ENCODE results near the gene SLC35E1. TPM values are rescaled to one million over a fixed set of nuclear protein-coding genes. Genes with fewer than 3 reads are reported as not detected.
"Not testable (repeated sequence)": the region's sequence is repeated elsewhere in the genome, so short reads cannot be mapped to it uniquely, and the experiment has no call there.

Gene SLC35E1
- total RNA-seq, 1 donor from 2014 or later: 20.8 TPM

DNA sequence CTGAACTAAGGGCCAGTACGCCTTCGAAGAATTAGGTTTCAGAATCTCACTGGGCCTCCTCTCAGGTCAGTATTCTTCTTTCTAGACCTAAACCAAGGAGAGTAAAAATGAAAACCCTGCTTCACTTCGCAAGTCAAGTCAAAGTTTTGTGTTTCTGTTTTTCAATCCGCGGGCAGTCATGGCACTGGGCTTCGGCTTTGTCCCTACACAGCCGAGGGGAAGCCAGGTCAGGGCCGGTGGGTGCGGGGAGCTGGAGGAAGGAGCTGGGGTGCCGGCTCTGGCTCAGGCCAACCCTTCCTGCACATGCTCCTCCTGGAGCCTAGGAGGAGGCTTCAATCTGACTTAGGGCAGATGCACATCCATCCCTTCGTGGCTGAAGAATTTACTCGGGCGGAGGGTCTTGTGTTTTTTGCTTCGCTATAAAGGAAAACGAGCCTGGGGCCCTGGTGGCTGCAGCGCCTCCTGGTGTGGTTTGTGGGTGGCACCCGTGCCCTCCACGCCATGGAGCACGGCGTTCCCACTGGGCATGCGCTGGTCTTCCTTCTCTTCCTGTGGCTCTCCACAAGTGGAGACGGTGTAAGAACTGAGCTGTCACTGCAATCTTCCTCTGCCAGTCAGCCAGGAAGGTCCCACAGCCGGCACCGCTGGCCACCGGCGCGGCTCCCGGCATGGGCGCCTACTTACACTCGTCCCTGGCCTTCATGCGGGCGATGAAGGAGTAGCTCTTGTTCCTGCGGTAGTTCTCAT, 53.6 kb downstream of the SLC35E1 start:
- ATAC-seq (ENCODE audit: poor library complexity) (no peak), DNase-seq (no peak)
- intact Hi-C loops (cut with DNase I): no loop called here

DNA sequence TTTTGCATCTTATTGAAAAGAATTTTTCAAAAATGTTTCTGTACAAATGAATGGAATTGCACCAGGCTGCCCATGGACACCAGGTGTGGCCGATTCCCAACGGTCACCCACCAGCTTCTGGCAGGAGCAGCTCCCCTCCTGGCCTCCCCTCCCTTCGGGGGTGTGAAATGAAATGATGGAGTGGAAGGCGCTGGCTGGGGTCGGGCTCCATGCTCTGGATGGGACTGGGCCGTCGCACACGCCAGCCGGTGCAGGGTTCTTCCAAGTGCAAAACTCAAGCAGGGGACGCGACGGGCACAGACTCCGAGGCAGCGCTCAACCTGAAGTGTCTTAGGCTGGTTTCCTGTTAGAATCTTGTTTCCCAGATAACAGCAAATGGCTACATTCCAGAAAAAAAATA, 54.2 kb downstream of the SLC35E1 start:
- intact Hi-C loops (cut with DNase I): no loop called here
- no peak for ATAC-seq (ENCODE audit: poor library complexity)

DNA sequence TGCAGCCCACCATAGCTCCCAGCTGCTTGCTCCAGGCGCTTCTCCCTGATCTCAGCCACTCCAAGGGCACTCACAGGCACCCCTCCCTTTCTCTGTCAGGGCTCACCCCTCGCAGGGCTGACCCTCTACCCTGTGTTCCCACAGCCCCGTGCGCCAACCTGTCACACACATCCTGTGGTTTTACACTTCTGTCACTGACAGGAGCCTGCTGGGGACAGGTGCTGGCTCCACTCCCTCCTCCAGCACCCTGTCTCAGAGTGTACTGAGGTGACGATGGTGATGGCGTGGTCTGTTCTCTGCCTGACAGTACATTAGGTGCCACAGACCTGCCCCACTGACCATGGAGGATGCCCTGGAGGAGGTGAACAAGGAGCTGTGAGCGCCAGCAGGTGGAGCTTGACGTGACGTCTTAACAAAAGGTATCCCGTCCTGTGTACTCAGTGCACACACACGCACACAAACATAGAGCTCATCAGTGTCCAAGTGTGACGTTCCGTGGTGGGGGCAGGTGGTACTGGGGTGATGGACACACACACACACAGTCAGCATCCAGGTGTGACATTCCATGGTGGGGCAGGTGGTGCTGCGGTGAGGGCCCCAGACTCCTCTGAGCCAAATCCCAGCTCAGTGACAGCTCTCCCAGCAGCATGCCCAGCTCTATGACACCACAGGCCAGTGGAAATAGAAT, 55.1 kb downstream of the SLC35E1 start:
- intact Hi-C loops (cut with DNase I): no loop called here
- DNase-seq (no peak), ATAC-seq (ENCODE audit: poor library complexity) (no peak)

More for the DNA sequence above, 54.2 kb downstream of the SLC35E1 start:
- no peak for DNase-seq

DNA sequence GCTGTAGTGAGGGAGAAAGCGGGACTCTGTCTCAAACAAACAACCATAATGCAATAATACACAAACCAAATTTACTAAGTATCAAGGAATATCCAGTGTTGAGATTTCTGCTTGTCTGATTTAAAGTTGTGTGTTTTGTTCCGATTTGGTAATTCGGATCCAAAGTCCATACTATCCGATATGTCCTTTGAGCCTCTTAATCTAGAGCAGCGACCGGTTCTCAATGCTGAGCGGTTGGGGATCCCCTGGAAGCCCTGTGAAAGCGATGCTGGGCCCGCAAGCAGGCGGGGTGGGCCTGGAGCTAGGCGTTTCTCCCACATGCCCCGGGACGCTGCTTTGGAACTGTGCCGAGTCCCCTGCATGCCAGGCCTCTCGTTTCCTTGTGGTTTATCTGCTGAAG, 55.8 kb downstream of the SLC35E1 start:
- ATAC-seq (ENCODE audit: poor library complexity) (no peak), DNase-seq (no peak)
- intact Hi-C loops (cut with DNase I): no loop called here

DNA sequence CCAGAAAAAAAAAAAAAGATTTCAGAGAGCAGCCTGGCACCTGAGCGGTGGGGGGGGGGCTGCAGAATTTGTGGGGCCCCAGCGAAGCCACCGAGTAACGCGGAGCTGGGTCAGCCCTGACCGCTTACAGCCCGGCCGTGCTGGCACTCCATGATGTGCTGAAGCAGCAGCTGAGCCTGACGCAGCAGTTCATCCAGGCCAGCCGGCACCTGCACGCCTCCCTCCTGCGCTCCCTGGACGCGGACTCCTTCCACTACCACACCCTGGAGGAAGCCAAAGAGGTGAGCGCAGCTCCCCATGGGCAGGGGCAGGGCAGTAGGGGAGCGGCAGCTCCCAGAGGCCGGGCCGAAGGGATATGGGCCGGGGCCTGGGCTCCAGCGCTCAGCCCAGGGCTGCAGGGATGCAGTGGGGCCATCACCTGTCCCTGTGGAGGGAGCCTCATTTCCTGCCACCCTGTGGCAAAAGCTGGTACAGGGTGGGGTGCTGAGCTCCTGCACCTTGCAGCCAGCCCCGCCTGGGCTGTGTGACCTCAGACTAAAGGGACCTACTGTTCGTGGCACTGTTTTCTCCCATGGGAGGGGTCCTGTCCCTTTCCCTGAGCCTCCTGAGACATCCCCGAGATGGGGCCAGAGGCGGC, 57.7 kb downstream of the SLC35E1 start:
- DNase-seq (no peak), ATAC-seq (ENCODE audit: poor library complexity) (no peak)
- intact Hi-C loops (cut with DNase I): no loop called here

DNA sequence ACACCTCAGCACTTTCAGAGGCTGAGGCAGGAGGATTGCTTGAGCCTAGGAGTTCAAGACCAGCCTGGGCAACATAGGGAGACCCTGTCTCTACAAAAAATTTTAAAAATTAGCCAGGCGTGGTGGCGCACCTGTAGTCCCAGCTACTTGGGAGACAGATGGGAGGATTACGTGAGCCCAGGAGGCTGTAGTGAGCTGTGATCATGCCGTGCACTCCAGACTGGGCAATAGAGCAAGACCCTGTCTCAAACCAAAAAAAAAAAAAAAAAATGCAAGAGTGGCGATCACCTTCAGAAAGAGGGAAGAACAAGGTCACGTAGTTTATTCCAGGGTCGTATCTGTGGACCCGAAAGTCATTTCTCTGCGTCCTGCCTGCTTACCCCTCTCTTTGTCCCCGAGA, 59.6 kb downstream of the SLC35E1 start:
- DNase-seq; ATAC-seq (ENCODE audit: poor library complexity); intact Hi-C loops (cut with DNase I): not testable (repeated sequence)

DNA sequence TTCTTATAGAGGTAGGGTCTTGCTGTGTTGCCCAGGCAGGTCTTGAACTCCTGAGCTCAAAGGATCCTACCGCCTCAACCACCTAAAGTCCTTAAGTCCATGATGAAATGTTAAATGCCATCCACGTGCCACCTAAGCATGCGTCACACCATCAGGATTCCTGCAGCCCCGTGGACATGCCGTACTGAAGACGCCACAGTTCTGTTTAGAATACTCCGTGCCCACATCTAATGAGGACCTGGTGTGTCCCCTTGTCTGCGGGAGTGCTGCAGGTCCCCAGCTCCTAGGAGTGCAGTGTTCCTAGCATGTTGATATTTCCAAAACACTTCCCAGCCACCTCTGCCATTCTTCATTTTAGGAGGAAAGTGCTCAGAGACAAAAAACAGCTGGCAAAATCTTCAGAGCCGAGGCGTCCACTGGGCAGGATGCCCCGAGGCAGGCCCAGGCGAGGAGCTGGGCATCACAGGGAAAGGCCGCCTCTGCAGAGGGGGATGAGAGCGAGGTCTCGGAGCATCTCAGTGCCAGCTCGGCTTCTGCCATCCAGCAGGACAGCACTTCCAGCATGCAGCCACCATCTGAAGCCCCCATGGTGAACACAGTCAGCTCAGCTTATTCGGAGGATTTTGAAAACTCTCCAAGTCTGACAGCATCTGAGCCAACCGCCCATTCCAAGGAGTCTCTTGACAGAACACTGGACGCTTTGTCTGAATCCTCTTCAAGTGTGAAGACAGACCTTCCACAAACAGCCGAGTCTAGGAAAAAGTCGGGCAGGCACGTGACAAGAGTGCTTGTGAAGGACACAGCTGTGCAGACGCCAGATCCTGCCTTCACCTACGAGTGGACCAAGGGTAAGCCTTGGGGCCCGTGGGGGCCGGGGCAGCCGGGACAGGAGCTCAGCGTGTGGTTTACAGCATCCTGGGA, 62.8 kb downstream of the SLC35E1 start:
- intact Hi-C loops (cut with DNase I): no loop called here
- peak; percentile 83 for ATAC-seq (ENCODE audit: poor library complexity)
- peak; percentile 76 for DNase-seq

DNA sequence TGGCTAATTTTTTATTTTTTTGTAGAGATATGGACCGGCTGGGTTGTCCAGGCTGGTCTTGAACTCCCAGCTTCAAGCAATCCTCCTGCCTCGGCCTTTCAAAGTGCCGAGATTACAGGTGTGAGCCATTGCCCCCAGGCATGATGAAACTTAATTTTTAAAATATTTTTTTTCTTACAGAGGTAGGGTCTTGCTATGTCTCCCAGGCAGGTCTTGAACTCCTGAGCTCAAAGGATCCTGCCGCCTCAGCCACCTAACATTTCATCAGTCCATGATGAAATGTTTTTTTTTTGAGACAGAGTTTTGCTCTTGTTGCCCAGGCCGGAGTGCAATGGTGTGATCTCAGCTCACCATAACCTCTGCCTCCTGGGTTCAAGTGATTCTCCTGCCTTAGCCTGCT, 63.7 kb downstream of the SLC35E1 start:
- DNase-seq (no peak), ATAC-seq (ENCODE audit: poor library complexity) (no peak)
- intact Hi-C loops (cut with DNase I): no loop called here

DNA sequence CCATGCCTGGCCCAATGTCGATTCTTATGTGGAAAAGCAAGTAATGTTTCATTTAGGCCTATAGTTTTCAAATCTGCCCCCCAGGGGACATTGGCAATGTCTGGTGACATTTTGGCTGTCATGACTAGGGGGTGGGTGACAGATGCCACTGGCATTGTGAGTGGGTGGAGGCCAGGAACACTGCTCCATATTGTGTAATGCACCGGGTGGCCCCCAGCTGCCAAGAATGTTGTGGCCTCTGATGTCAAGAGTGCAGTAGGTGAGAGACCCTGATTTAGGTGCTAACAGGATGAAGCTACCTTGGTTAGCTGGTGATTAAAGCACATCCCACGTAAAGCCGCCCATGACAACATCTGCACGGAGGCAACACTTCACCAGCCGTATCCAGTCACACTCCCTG, 65.3 kb downstream of the SLC35E1 start:
- ATAC-seq (ENCODE audit: poor library complexity) (no peak), DNase-seq (no peak)
- intact Hi-C loops (cut with DNase I): no loop called here

DNA sequence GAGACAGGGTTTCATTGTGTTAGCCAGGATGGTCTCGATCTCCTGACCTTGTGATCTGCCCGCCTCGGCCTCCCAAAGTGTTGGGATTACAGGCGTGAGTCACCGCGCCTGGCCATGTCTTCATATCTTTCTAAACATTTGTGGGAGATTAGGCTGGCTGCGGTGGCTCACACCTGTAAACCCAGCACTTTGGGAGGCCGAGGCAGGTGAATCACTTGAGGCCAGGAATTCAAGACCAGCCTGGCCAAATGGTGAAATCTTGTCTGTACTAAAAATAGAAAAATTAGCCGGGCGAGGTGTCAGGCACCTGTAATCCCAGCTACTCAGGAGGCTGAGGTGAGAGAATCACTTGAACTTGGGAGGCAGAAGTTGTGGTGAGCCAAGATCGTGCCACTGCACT, 66.1 kb downstream of the SLC35E1 start:
- DNase-seq; intact Hi-C loops (cut with DNase I); ATAC-seq (ENCODE audit: poor library complexity): not testable (repeated sequence)

DNA sequence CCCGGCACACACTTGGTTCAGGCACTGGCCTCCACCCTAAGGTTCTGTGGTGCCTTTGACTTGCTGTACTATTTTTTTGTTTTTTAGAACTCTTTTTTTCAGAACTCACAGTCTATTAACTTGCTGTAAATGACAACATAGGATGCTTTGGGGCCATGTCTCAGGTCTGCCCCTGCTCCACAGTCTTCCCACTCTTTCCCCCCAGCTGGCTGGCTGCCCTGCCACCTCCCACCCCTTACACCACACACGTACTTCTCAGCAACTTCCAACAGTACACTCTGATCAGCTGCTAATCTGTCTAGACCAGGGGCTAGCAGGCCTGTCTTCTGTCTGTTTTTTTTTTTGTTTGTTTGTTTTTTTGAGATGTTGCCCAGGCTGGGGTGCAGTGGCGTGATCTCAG, 67.9 kb downstream of the SLC35E1 start:
- no peak for DNase-seq
- intact Hi-C loops (cut with DNase I): no loop called here
- ATAC-seq (ENCODE audit: poor library complexity): no peak

Other genes starting within 250 kb of the SLC35E1 start
- gene KLF2, start 247.6 kb downstream of the SLC35E1 start, total RNA-seq: 67.6 TPM
- 76.1 TPM for gene EPS15L1, start 100.4 kb downstream of the SLC35E1 start, total RNA-seq
- not detected for gene CALR3, start 76.2 kb downstream of the SLC35E1 start, total RNA-seq
- gene C19orf44, start 76.0 kb downstream of the SLC35E1 start, total RNA-seq: 3.6 TPM
- 19.7 TPM for gene CHERP, start 30.0 kb downstream of the SLC35E1 start, total RNA-seq
- 3.9 TPM for gene MED26, start 55.8 kb upstream of the SLC35E1 start, total RNA-seq
- gene SMIM7, start 87.7 kb upstream of the SLC35E1 start, total RNA-seq: 27.5 TPM
- 44.6 TPM for gene TMEM38A, start 88.7 kb upstream of the SLC35E1 start, total RNA-seq
- not detected for gene NWD1, start 147.4 kb upstream of the SLC35E1 start, total RNA-seq